HG02588 (cell line): ENCODE results near the gene NPR1.
"Not testable (repeated sequence)": the region's sequence is repeated elsewhere in the genome, so short reads cannot be mapped to it uniquely, and the experiment has no call there.

Source experiments
- ATAC-seq: cut with Tn5 transposase; IDR thresholded peaks from one replicate; pipeline ENCODE4 v1.9.1; 2021; ENCODE audit warnings: mild to moderate bottlenecking, moderate library complexity; ENCODE audit not compliant: unreplicated experiment

Gene NPR1

GRCh38 chr1:153723687-153724086, 45.2 kb downstream of the NPR1 start:
- ATAC-seq = no peak

DNA sequence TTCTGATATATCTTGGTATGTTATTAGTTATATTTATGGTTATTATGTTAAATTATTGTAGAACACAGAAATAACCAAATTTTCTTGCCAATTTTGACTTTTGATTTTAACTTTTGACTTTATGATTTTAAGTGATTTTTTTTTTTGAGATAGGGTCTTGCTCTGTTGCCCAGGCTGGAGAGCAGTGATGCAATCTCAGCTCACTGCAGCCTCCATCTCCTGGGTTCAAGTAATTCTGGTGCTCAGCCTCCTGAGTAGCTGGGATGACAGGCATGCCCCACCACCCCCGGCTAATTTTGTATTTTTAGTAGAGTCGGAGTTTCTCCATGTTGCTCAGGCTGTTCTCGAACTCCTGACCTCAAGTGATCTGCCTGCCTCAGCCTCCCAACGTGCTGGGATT, 46.1 kb downstream of the NPR1 start:
- ATAC-seq = not testable (repeated sequence)

DNA sequence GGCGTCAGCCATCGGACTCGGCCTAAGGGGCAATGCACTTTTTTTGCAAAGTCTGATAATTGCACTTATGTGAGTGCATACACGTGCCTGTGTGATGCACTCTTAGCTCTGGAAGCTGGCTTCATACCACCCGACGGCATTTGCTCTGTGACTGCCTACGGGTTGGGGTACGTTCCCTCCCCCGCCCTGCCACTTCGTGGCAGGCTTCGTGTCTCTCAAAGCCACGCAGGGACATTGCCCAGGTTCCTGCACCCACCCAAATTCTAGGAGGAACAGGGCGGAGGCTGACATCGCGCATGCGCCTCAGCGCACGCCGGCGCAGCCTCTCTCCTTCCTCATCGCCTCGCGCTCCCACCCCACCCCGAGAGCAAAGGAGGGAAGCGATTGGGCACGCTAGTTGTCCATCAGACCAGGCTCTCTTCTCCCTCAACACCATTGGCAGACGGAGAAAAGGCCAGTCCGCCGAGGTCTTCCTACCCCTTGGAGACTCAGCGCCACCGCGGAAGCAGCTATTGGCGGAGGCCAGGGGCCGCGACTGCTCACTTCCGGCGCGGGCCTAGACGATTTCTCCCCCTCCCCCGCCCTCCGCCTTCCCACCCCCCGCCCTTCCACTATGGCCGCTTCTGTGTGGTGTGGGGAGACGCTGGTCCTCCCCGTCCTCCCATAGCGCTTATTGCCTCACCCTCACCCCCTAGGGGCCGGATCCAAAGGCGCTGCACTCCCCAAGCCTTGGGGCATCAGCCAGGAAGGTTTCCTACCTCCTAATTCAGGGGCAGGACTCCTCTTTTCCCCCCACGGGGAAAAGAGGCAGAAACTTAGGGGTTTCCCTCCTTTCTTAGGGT, 49.2 kb downstream of the NPR1 start, which contains the start of gene INTS3:
Gene INTS3 (plus strand): TSS at position 588 of the 842 bp plus-strand sequence. CDS start 585 bp downstream, outside the sequence.
- ATAC-seq = peak; percentile 94

- ATAC-seq = no peak
Observed at GRCh38 chr1:153728305-153729066, 50.0 kb downstream of the NPR1 start.

- no peak for ATAC-seq
Observed at GRCh38 chr1:153730468-153730988, 52.0 kb downstream of the NPR1 start.

- no peak for ATAC-seq
Observed at GRCh38 chr1:153733970-153734369, 55.5 kb downstream of the NPR1 start.

DNA sequence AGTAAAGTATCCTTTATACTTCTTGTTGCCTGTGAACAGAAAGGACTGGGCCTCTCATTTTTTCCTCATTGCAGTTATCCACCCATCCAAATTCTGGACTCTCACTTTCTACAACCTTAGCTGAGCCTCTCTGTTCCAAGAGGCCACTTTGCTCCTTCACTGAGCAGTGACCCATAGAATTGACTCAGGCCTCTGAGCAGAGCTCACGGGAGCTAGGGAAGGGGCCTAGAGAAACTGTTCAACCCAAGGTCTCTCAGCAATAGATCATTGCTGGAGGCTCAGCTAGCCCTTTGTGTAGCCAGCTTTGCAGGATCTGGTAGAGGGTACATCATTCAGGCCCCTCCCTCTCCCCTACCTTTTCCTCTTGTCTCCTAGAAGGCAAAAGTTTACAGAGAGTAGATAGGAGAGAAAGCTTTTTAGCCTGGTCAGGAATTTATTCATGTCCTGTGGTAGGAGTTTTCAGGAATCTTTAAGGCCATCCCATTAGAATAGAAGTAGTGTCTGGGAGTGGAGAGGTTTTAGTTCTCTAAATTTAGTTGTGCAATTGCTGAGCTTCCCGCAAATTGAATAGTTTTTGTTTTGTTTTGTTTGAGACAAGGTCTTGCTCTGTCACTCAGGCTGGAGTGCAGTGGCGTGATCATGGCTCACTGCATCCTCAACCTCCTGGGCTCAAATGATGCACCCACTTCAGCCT, 56.1 kb downstream of the NPR1 start:
- ATAC-seq = no peak

GRCh38 chr1:153735090-153735420, 56.6 kb downstream of the NPR1 start:
- no peak for ATAC-seq

DNA sequence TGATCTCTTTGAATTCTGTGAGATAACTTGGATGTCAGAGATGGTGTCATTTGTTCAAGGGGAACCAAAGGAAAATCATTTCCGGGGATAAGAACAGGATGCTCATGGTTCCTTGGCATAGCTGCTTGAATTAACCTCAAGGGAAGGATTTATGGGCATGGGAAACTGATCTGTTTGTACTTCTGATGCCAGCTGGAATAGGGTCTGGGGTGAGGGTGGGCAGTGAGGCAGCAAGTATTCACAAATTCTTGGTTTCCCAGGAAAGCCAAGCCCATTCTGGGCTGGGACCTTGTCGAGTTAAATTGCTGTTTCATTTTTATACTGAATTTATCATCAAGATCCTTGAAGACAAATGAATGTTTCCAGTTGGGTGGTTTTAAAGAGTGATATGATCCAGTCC, 63.5 kb downstream of the NPR1 start:
- no peak for ATAC-seq

DNA sequence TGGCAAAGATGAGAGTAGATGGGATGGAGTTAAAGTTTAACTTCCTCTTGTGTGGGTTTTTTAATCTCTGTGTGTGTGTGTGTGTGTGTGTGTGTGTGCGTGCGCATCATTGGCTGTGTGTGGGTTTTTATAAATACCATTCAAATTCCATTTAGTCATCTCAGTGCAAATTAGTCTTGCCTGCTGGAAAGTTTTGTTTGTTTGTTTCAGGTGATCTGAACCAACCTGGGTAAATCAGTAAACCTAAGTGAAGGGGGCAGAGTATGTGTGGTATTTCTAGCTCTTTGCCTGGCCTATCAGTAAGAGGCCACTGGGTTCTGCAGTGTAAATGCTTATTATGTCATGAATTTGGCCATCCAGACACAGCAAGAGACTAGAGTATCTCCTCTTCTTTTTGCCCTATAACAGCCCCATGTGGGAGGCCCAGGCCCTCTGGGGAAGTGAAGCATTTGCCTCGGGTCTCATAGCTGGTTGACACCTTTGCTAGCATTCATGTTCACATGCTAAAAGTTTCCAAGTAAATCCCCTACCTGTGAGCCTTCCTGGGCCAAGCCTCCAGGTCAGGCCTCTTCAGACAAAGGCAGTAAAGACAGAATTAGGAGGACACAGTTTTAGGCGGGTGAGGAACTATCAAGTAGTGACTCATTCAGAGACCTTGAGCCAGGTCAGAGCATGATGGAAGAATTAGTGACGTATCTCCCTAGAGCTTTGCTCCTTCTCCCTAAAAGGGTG, 64.1 kb downstream of the NPR1 start:
- ATAC-seq = peak; percentile 55
